Natural killer cell (primary cell): ENCODE data around the gene MAPK8IP3. TPM values are rescaled to one million over a fixed set of nuclear protein-coding genes. Genes with fewer than 3 reads are reported as not detected.

Source experiments
- ATAC-seq, 3 donors: fragments of 150-1000 bp in 2 of 3; fragments of 200-7000 bp in 1 of 3; cut with Tn5 transposase; 1 replicate in 1 of 3; 2 replicates in 2 of 3; pipeline ENCODE4 v1.10.0; 2021; ENCODE audit warnings: mild to moderate bottlenecking in 2 of 3, moderate library complexity in 2 of 3
- DNase-seq, 2 donors: peaks; one replicate each; pipeline versions ENCODE4 v3.0.0 to v3.0.0-alpha.2; 2013 to 2021; ENCODE audit warnings: mixed read lengths in 1 of 2
- H3K27ac ChIP-seq: one replicate; pipeline ENCODE4 v1.5.1; 2013; ENCODE audit warnings: mild to moderate bottlenecking, low read length
- H3K27me3 ChIP-seq: one replicate; pipeline ENCODE4 v1.6.1; 2013; ENCODE audit warnings: low read length; ENCODE audit not compliant: control insufficient read depth, insufficient read depth
- H3K36me3 ChIP-seq: one replicate; pipeline ENCODE4 v1.6.1; 2013; ENCODE audit warnings: low read length; ENCODE audit not compliant: control insufficient read depth, insufficient read depth
- H3K4me1 ChIP-seq: one replicate; pipeline ENCODE4 v1.6.1; 2013; ENCODE audit warnings: low read length; ENCODE audit not compliant: control insufficient read depth, insufficient read depth
- H3K4me3 ChIP-seq: one replicate; pipeline ENCODE4 v1.5.1; 2013; ENCODE audit warnings: low read length
- H3K9me3 ChIP-seq: one replicate; pipeline ENCODE4 v1.6.1; 2013; ENCODE audit warnings: low read length; ENCODE audit not compliant: control insufficient read depth, insufficient read depth
- H3K27ac Mint-ChIP-seq, 2 donors: one replicate each; pipeline ENCODE4 v1.8.0; 2022; ENCODE audit warnings: mild to moderate bottlenecking in 2 of 2, mixed read lengths in 2 of 2, moderate library complexity in 1 of 2
- H3K27me3 Mint-ChIP-seq, 2 donors: one replicate each; pipeline ENCODE4 v1.8.0; 2022; ENCODE audit warnings: low read depth in 2 of 2, mixed read lengths in 2 of 2
- H3K36me3 Mint-ChIP-seq: one replicate; pipeline ENCODE4 v1.8.0; 2022; ENCODE audit warnings: mixed read lengths
- H3K4me1 Mint-ChIP-seq, 2 donors: one replicate each; pipeline ENCODE4 v1.8.0; 2022; ENCODE audit warnings: mixed read lengths in 2 of 2
- H3K4me3 Mint-ChIP-seq: one replicate; pipeline ENCODE4 v1.8.0; 2022; ENCODE audit warnings: mild to moderate bottlenecking, moderate library complexity, mixed read lengths
- H3K9me3 Mint-ChIP-seq, 2 donors: one replicate each; pipeline ENCODE4 v1.8.0; 2022; ENCODE audit warnings: mixed read lengths in 2 of 2
- WGBS: methylation state at CpG from one replicate; pipeline ENCODE4 v1.1.7; 2013; ENCODE audit warnings: missing lambda C conversion rate; ENCODE audit not compliant: insufficient coverage; 5-methylcytosine and 5-hydroxymethylcytosine counted together
- intact Hi-C: fragments of 100-400 bp; cut with micrococcal nuclease; formaldehyde crosslinking; loops from one replicate; pipeline ENCODE4 v1.14.2; 2022
- total RNA-seq, 4 donors: library from RNA; stranded (reverse); fragments of 120-200 nt in 1 of 4; gene quantifications; one replicate each; pipeline versions ENCODE4 v1.2.3 to v1.2.4, GENCODE V29; 2013 to 2022
- TF ChIP-seq, protein P1 (sequence below): fragments of 200-600 bp; IDR thresholded peaks from one replicate; pipeline ENCODE4 v1.8.0; 2022; ENCODE audit warnings: antibody characterized with exemption

The MAPK8IP3 gene
- total RNA-seq, 3 donors from 2014 or later (not counting 1 experiment from before 2014, with no cell fraction given), result 272 to 291 (median 285) TPM

DNA sequence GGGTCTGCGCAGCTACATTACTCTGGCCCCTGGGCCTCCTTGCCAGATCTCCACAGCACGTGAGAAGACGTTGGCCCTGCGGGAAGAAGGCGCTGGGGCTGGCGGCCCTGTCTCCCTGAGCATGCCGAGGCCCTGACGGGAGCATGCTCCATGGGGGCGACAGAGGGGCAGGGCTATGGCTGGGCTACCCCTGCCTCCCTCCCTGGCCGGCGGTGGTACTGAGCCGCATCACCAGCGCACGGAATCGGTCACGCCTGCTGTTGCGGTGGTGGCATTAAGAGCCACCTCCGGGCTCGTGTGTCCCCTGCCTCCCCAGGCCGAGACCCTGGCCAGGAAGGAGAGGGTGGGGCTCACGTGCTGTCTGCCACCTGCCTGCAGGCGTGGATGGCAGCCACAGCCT, 28.1 kb downstream of the MAPK8IP3 start:
- H3K36me3 Mint-ChIP-seq, result no peaks in the 10 kb centered on the region
- 97% methylated on average over 22 of the region's 22 CpGs for WGBS
- H3K4me3 Mint-ChIP-seq, result no peak overlapping the region
- H3K9me3 Mint-ChIP-seq, result no peaks in the 10 kb centered on the region
- peaks cover 0 to 4% of the 10 kb centered on the region in 2 donors for H3K4me1 Mint-ChIP-seq
- TF ChIP-seq, protein P1, sequence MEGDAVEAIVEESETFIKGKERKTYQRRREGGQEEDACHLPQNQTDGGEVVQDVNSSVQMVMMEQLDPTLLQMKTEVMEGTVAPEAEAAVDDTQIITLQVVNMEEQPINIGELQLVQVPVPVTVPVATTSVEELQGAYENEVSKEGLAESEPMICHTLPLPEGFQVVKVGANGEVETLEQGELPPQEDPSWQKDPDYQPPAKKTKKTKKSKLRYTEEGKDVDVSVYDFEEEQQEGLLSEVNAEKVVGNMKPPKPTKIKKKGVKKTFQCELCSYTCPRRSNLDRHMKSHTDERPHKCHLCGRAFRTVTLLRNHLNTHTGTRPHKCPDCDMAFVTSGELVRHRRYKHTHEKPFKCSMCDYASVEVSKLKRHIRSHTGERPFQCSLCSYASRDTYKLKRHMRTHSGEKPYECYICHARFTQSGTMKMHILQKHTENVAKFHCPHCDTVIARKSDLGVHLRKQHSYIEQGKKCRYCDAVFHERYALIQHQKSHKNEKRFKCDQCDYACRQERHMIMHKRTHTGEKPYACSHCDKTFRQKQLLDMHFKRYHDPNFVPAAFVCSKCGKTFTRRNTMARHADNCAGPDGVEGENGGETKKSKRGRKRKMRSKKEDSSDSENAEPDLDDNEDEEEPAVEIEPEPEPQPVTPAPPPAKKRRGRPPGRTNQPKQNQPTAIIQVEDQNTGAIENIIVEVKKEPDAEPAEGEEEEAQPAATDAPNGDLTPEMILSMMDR, result no peak
- H3K27ac Mint-ChIP-seq, result no peak overlapping the region
- no peaks in the 10 kb centered on the region for H3K27me3 Mint-ChIP-seq
- Histone ChIP-seq H3K4me1 (no peaks in the 10 kb centered on the region), H3K9me3 (no peaks in the 10 kb centered on the region), H3K4me3 (no peak overlapping the region), H3K27me3 (no peaks in the 10 kb centered on the region), H3K36me3 (peaks cover 38% of the 10 kb centered on the region), H3K27ac (no peak overlapping the region)
- ATAC-seq, result no peak
- DNase-seq, result no peak
- intact Hi-C loops, result loop anchor here (1.0 kb wide), 1 partner anchor 11 kb away; no protein-coding TSS in a partner anchor

- Histone ChIP-seq H3K27me3 (no peaks in the 10 kb centered on the region), H3K9me3 (no peaks in the 10 kb centered on the region), H3K4me1 (no peaks in the 10 kb centered on the region), H3K27ac (no peak overlapping the region), H3K4me3 (no peak overlapping the region), H3K36me3 (peaks cover 32% of the 10 kb centered on the region)
- no peaks in the 10 kb centered on the region for H3K9me3 Mint-ChIP-seq
- intact Hi-C loops, result loop anchor here (1.0 kb wide), 1 partner anchor 12 kb away; no protein-coding TSS in a partner anchor
- DNase-seq (no peak), ATAC-seq (no peak)
- no peak overlapping the region for H3K4me3 Mint-ChIP-seq
- H3K4me1 Mint-ChIP-seq, result peaks cover 0 to 4% of the 10 kb centered on the region in 2 donors
- TF ChIP-seq, protein P1, result no peak
- H3K36me3 Mint-ChIP-seq, result no peaks in the 10 kb centered on the region
- no peak overlapping the region for H3K27ac Mint-ChIP-seq
- WGBS, result 99% methylated on average over 22 of the region's 22 CpGs
- no peaks in the 10 kb centered on the region for H3K27me3 Mint-ChIP-seq
Measured at GRCh38 chr16:1734816-1735215, 28.8 kb downstream of the MAPK8IP3 start.

DNA sequence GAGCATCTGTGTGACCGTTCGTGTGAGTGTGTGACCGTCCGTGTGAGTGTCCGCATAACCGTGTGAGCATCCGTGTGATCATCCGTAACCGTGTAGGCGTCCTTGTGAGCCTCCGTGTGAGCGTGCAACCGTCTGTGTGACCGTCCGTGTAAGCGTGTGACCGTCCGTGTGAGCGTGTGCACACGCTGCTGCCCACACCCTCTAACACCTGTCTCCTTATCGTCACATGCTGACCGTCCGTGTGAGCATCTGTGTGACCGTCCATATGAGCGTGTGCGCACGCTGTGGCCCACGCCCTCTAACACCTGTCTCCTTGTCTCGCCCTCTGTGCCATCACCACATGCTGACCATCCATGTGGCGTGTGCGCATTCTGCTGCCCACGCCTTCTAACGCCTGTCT, 34.2 kb downstream of the MAPK8IP3 start:
- Mint-ChIP-seq H3K27me3 (no peaks in the 10 kb centered on the region), H3K36me3 (peaks cover 5% of the 10 kb centered on the region), H3K4me1 (peaks cover 7% of the 10 kb centered on the region in 2 donors), H3K9me3 (no peaks in the 10 kb centered on the region), H3K27ac (no peak overlapping the region), H3K4me3 (no peak overlapping the region)
- H3K4me1 ChIP-seq, result no peaks in the 10 kb centered on the region
- H3K27ac ChIP-seq, result no peak overlapping the region
- no peak overlapping the region for H3K4me3 ChIP-seq
- TF ChIP-seq, protein P1, result no peak
- no peaks in the 10 kb centered on the region for H3K27me3 ChIP-seq
- DNase-seq (no peak), ATAC-seq (no peak)
- intact Hi-C loops, result no loop called here
- 97% methylated on average over 33 of the region's 33 CpGs for WGBS
- H3K9me3 ChIP-seq, result no peaks in the 10 kb centered on the region
- H3K36me3 ChIP-seq, result peaks cover 20% of the 10 kb centered on the region
